Activated CD4-positive, alpha-beta T cell treated with anti-CD3 and anti-CD28 coated beads for 36 hours (primary cell): ENCODE measurements around the gene RELB. TPM values are rescaled to one million over a fixed set of nuclear protein-coding genes. Genes with fewer than 3 reads are reported as not detected.

Source experiments
- ATAC-seq: fragments of 200-7000 bp; cut with Tn5 transposase; one replicate; pipeline ENCODE4 v1.10.0; 2021; ENCODE audit warnings: mild to moderate bottlenecking, moderate library complexity
- CTCF ChIA-PET: fragments of 350-600 bp; sonication (Branson Sonifier 250); formaldehyde crosslinking; loops from one replicate; lab custom pipeline; 2021; ENCODE audit warnings: antibody characterized with exemption; lab: Charles Lee
- POLR2A ChIA-PET: fragments of 350-600 bp; sonication (Branson Sonifier 250); formaldehyde crosslinking; loops from one replicate; lab custom pipeline; 2021; ENCODE audit warnings: antibody characterized with exemption, inconsistent platforms; lab: Charles Lee
- DNase-seq: peaks from one replicate; pipeline ENCODE4 v3.0.0-alpha.2; 2020
- H3K27ac Mint-ChIP-seq: one replicate; pipeline ENCODE4 v1.8.0; 2021; ENCODE audit warnings: mixed read lengths
- H3K27me3 Mint-ChIP-seq: one replicate; pipeline ENCODE4 v1.8.0; 2021; ENCODE audit warnings: mixed read lengths
- H3K36me3 Mint-ChIP-seq: one replicate; pipeline ENCODE4 v1.8.0; 2021; ENCODE audit warnings: low read depth, mixed read lengths
- H3K4me1 Mint-ChIP-seq: one replicate; pipeline ENCODE4 v1.8.0; 2021; ENCODE audit warnings: mixed read lengths
- H3K4me3 Mint-ChIP-seq: one replicate; pipeline ENCODE4 v1.8.0; 2021; ENCODE audit warnings: mild to moderate bottlenecking, moderate library complexity, mixed read lengths
- H3K9me3 Mint-ChIP-seq: one replicate; pipeline ENCODE4 v1.8.0; 2021; ENCODE audit warnings: low read depth, mixed read lengths
- intact Hi-C, 2 experiments: fragments of 100-400 bp; cut with DNase I in 1 of 2; cut with micrococcal nuclease in 1 of 2; formaldehyde crosslinking; loops; one replicate each; pipeline versions ENCODE4 v1.14.2 to v1.15.1; 2022 to 2024; cut with DNase I, micrococcal nuclease
- total RNA-seq, 2 experiments: library from RNA; stranded (reverse); gene quantifications; one replicate each; pipeline ENCODE4 v1.2.3, GENCODE V29; 2021

The RELB gene
- total RNA-seq, 2 experiments from 2014 or later, result 43.8 to 51.2 TPM

DNA sequence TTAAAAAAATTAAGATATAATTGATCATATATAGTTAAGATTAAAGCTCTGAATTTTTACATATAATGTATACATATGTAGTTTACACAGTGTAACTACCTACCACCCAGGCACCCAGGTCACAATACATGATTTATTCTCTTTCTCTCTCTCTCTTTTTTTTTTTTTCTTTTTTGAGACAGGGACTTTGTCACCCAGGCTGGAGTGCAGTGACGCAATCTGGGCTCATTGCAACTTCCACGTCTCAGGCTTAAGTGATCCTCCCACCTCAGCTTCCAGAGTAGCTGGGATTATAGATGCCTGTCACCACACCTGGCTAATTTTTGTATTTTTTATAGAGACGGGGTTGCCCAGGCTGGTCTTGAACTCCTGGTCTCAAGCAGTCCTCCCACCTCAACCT is 18.8 kb downstream of the RELB start:
- Mint-ChIP-seq H3K4me1 (peaks cover 9% of the 10 kb centered on the region), H3K4me3 (no peak overlapping the region), H3K27ac (no peak overlapping the region), H3K9me3 (no peaks in the 10 kb centered on the region), H3K27me3 (no peaks in the 10 kb centered on the region), H3K36me3 (peaks cover 20% of the 10 kb centered on the region)
- no peak for ATAC-seq
- ChIA-PET POLR2A (no interaction called here), CTCF (interaction anchor here (0.7 to 1.3 kb wide), 3 partner anchors 10 to 168 kb away, joined by 3 read pairs; no protein-coding TSS in a partner anchor)
- intact Hi-C loops, result no loop called here
- DNase-seq, result no peak

DNA sequence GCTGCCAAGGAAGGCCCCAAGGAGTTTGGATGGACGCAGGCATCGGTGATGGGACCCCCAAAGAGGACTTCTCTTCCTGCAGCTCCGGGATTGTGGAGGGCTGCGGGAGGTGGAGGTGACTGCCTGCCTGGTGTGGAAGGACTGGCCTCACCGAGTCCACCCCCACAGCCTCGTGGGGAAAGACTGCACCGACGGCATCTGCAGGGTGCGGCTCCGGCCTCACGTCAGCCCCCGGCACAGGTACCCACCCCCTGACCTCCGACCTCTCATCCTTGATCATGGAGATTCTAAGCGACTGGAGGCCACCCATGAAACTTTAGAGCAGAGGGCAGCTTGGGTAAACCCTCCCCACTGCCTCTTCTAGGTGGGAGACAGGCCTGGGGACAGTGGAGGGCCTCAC is 20.7 kb downstream of the RELB start:
- peaks cover 28% of the 10 kb centered on the region for H3K36me3 Mint-ChIP-seq
- no peak for DNase-seq
- no peak overlapping the region for H3K4me3 Mint-ChIP-seq
- intact Hi-C loops, result no loop called here
- no peak overlapping the region for H3K27ac Mint-ChIP-seq
- H3K27me3 Mint-ChIP-seq, result no peaks in the 10 kb centered on the region
- ChIA-PET CTCF (interaction anchor here (0.6 to 1.3 kb wide), 2 partner anchors 10 to 35 kb away, joined by 4 read pairs; no protein-coding TSS in a partner anchor), POLR2A (no interaction called here)
- no peaks in the 10 kb centered on the region for H3K4me1 Mint-ChIP-seq
- H3K9me3 Mint-ChIP-seq, result no peaks in the 10 kb centered on the region
- ATAC-seq, result no peak

DNA sequence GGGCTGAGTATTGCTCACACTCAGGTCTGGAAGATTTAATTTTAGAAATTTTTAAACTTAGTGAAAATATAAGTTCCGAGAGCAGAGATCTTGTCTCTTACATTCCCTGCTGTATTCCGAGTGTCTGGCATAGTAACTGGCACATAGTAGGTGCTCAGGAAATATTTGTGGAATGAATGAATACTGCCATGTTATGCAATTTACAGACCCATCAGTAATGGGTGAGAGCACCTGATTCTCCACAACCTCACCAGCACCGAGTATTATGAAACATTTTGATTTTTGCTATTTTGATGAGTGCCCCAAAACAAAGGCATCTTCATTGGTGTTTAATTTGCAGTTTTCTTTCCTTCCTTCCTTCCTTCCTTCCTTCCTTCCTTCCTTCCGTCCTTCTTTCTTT is 21.8 kb downstream of the RELB start:
- CTCF ChIA-PET, result interaction anchor here (0.7 kb wide), 1 partner anchor 416 kb away, joined by 3 read pairs; no protein-coding TSS in a partner anchor
- DNase-seq (no peak), ATAC-seq (no peak)
- intact Hi-C loops, result no loop called here
- Mint-ChIP-seq H3K27me3 (no peaks in the 10 kb centered on the region), H3K4me3 (no peak overlapping the region), H3K36me3 (peaks cover 33% of the 10 kb centered on the region), H3K9me3 (no peaks in the 10 kb centered on the region), H3K4me1 (no peaks in the 10 kb centered on the region), H3K27ac (no peak overlapping the region)
- POLR2A ChIA-PET, result no interaction called here

DNA sequence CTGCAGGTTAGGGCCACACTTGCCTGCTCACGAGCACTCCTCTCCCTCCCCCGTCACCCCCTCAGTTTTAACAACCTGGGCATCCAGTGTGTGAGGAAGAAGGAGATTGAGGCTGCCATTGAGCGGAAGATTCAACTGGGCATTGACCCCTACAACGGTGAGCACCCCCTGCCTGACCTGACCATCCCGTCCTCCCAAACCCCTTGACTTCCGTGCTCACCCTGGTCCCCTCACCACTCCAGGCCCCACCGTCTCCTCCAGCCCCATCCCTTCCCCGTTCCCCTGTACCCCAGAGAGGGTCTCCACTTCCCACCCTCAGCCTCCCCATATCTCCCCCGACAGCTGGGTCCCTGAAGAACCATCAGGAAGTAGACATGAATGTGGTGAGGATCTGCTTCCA is 24.0 kb downstream of the RELB start:
- Mint-ChIP-seq H3K27me3 (no peaks in the 10 kb centered on the region), H3K4me3 (no peak overlapping the region), H3K4me1 (no peaks in the 10 kb centered on the region), H3K36me3 (peaks cover 36% of the 10 kb centered on the region), H3K27ac (no peak overlapping the region), H3K9me3 (no peaks in the 10 kb centered on the region)
- intact Hi-C loops, result no loop called here
- POLR2A ChIA-PET, result no interaction called here
- ATAC-seq (no peak), DNase-seq (no peak)
- CTCF ChIA-PET, result no interaction called here

DNA sequence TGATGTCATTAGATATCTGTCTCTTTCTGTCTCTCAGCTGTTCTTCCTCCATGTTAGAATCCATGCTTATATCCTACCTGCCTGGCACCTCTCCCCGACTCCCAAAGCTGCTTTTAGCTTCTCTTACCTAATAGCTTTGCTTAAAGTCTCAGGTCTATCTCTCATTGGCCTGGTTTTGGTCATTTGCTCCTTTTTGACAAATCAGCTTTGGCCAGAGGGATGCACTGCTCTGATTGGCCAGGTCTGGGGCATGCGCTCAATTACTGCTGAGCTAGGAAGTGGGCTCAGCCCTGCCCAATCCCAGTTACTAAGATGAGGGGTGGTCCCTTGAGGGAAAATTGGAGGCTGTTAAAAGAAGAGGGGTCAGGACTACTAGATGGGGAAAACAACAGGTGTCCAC is 26.1 kb downstream of the RELB start:
- H3K27ac Mint-ChIP-seq, result no peak overlapping the region

DNA sequence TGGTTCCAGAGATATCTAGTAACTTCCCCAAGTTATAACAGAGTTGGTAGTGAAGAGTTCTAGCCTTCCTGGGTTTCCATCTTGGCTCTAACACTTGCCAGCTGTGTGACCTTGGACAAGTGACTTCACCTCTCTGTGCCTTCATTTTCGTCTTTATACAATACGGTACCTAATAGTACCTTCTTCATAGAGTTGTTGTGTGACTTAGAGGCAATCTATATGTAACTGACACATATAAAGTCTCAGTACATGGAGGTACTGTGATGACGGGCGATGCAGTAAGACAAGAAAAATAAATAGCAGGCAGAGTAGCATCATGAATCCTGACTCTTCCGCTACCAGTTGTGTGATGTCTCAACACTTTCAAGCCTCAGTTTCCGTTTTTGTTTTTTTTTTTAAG is 29.6 kb downstream of the RELB start:
- H3K4me1 Mint-ChIP-seq, result no peaks in the 10 kb centered on the region
- intact Hi-C loops, result no loop called here
- ATAC-seq (no peak), DNase-seq (no peak)
- ChIA-PET CTCF (interaction anchor here (1.0 kb wide), 1 partner anchor 11 kb away, joined by 3 read pairs; no protein-coding TSS in a partner anchor), POLR2A (interaction anchor here (0.7 kb wide), 1 partner anchor 9 kb away, joined by 5 read pairs; no protein-coding TSS in a partner anchor)
- H3K36me3 Mint-ChIP-seq, result peaks cover 61% of the 10 kb centered on the region
- no peaks in the 10 kb centered on the region for H3K9me3 Mint-ChIP-seq
- no peaks in the 10 kb centered on the region for H3K27me3 Mint-ChIP-seq
- H3K4me3 Mint-ChIP-seq, result no peak overlapping the region
- H3K27ac Mint-ChIP-seq, result no peak overlapping the region

More for the DNA sequence above, 26.1 kb downstream of the RELB start:
- H3K27me3 Mint-ChIP-seq, result no peaks in the 10 kb centered on the region
- DNase-seq (no peak), ATAC-seq (no peak)
- H3K9me3 Mint-ChIP-seq, result no peaks in the 10 kb centered on the region
- H3K4me1 Mint-ChIP-seq, result no peaks in the 10 kb centered on the region
- H3K36me3 Mint-ChIP-seq, result peaks cover 48% of the 10 kb centered on the region
- H3K4me3 Mint-ChIP-seq, result no peak overlapping the region
- intact Hi-C loops, result no loop called here
- POLR2A ChIA-PET, result interaction anchor here (1.6 kb wide), 1 partner anchor 12 kb away, joined by 6 read pairs; no protein-coding TSS in a partner anchor
- CTCF ChIA-PET, result interaction anchor here (1.1 kb wide), 1 partner anchor 32 kb away, joined by 3 read pairs; no protein-coding TSS in a partner anchor

DNA sequence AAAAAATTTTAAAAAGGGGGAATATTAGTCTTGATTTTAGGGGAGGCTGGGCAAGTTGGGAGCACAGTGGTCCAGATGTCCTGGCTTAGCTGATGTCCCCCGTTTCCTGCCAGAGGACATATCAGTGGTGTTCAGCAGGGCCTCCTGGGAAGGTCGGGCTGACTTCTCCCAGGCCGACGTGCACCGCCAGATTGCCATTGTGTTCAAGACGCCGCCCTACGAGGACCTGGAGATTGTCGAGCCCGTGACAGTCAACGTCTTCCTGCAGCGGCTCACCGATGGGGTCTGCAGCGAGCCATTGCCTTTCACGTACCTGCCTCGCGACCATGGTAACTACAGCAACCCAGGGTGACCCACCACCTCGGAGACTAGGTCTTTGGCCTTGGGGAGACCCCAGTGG is 31.2 kb downstream of the RELB start:
- no peak overlapping the region for H3K4me3 Mint-ChIP-seq
- DNase-seq, result no peak
- H3K4me1 Mint-ChIP-seq, result no peaks in the 10 kb centered on the region
- H3K27ac Mint-ChIP-seq, result no peak overlapping the region
- CTCF ChIA-PET, result interaction anchor here (0.6 kb wide), 1 partner anchor 447 kb away, joined by 5 read pairs; no protein-coding TSS in a partner anchor
- ATAC-seq, result no peak
- peaks cover 55% of the 10 kb centered on the region for H3K36me3 Mint-ChIP-seq
- intact Hi-C loops, result no loop called here
- no peaks in the 10 kb centered on the region for H3K9me3 Mint-ChIP-seq
- H3K27me3 Mint-ChIP-seq, result no peaks in the 10 kb centered on the region
- POLR2A ChIA-PET, result no interaction called here

DNA sequence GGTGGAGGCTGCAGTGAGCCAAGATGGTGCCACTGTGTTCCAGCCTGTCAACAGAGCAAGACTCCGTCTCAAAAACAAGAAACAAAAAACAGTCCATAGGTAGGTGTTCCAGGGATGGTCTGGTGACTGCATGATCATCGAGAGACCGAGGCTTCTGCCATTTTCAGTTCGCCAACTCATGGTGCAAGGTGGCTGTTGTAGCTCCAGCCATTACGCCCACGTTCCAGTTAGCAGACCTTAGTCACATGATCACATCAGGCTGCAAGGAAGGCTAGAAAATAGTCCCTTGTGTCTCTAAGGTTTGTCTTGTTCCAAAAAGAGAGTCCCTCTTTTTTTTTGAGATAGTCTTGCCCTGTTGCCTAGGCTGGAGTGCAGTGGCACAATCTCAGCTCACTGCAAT is 34.5 kb downstream of the RELB start:
- no peak for DNase-seq
- Mint-ChIP-seq H3K27me3 (no peaks in the 10 kb centered on the region), H3K36me3 (peaks cover 56% of the 10 kb centered on the region), H3K4me3 (no peak overlapping the region), H3K9me3 (no peaks in the 10 kb centered on the region), H3K4me1 (peaks cover 18% of the 10 kb centered on the region), H3K27ac (no peak overlapping the region)
- ChIA-PET POLR2A (interaction anchor here (0.7 kb wide), 1 partner anchor 341 kb away, joined by 3 read pairs; no protein-coding TSS in a partner anchor), CTCF (interaction anchor here (0.5 kb wide), 1 partner anchor 1389 kb away, joined by 3 read pairs; no protein-coding TSS in a partner anchor)
- intact Hi-C loops, result no loop called here
- no peak for ATAC-seq

DNA sequence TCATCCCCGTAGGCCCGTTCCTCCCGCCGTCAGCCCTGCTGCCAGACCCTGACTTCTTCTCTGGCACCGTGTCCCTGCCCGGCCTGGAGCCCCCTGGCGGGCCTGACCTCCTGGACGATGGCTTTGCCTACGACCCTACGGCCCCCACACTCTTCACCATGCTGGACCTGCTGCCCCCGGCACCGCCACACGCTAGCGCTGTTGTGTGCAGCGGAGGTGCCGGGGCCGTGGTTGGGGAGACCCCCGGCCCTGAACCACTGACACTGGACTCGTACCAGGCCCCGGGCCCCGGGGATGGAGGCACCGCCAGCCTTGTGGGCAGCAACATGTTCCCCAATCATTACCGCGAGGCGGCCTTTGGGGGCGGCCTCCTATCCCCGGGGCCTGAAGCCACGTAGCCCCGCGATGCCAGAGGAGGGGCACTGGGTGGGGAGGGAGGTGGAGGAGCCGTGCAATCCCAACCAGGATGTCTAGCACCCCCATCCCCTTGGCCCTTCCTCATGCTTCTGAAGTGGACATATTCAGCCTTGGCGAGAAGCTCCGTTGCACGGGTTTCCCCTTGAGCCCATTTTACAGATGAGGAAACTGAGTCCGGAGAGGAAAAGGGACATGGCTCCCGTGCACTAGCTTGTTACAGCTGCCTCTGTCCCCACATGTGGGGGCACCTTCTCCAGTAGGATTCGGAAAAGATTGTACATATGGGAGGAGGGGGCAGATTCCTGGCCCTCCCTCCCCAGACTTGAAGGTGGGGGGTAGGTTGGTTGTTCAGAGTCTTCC is 36.3 kb downstream of the RELB start:
- CTCF ChIA-PET, result interaction anchor here (0.7 to 1.5 kb wide), 2 partner anchors 54 to 317 kb away, joined by 3 read pairs; no protein-coding TSS in a partner anchor
- Mint-ChIP-seq H3K4me3 (no peak overlapping the region), H3K27me3 (no peaks in the 10 kb centered on the region), H3K9me3 (no peaks in the 10 kb centered on the region), H3K36me3 (peaks cover 57% of the 10 kb centered on the region), H3K4me1 (peaks cover 32% of the 10 kb centered on the region), H3K27ac (peak overlapping the region; percentile 58)
- POLR2A ChIA-PET, result no interaction called here
- intact Hi-C loops, result no loop called here
- DNase-seq, result no peak
- ATAC-seq, result no peak

DNA sequence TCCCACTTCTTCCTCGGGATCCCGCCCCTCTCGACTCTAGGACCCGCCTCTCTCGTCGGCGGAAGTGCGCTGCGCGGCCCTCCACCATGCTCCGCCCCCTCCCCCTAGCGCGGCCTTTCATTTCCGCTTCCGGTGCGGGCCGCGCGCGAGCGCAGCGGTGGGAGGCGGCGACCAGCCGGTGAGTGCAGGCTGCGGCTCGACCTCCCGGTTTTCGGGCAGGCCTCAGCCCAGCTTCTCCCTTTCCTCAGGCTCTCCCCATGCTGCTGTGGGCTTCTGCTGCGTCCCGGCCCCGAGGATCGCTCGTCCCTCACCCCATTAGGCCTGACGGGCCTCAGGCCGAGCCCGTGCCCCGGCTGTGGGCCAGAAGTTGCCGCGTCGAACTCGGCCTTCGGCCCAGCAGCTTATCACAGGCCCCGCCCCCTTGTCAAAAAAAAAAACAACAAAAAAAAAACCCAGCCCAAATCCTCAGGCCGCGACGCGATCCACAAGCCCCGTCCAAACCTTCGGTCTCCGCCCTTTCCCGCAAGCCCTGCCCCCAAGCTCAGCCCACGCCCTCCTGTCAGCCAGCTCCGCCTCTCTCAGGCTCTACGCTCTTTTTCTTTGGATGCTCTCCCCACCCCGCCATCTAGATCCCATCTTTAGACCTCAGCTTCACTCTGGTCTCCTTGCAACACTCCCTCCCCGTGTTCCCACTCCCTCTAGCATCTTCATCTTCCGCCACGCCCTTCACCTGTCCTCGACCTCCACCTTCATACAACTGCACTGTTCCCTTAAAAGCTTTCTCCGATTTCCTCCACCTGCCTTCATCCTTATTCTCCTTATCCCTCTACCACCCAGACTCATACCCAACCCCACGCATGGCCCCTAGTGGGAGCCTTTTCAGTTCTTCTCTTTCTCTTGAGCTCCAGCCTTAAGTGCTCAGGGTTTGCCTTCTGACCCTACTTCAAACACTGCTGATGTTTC is 37.9 kb downstream of the RELB start, which contains the start of gene CLASRP:
TSS of gene CLASRP (plus strand) at position 115 of the 963 bp plus-strand sequence. CDS start 1,168 bp downstream, outside the sequence.
- ChIA-PET POLR2A (interaction anchor here (0.6 to 1.9 kb wide), 11 partner anchors 8 to 1511 kb away, joined by 3 to 8 read pairs (median 4); partner anchors contain the start of genes BLOC1S3 and PPP1R37), CTCF (interaction anchor here (0.8 to 2.4 kb wide), 9 partner anchors 20 to 140 kb away, joined by 3 to 16 read pairs (median 4); partner anchors contain the start of gene BLOC1S3)
- H3K36me3 Mint-ChIP-seq, result peaks cover 57% of the 10 kb centered on the region
- DNase-seq (peak; percentile 94), ATAC-seq (peak; percentile 96)
- peak within 1 kb of the TSS; percentile 96 for H3K27ac Mint-ChIP-seq
- H3K4me1 Mint-ChIP-seq, result peaks cover 32% of the 10 kb centered on the region
- intact Hi-C loops, result loop anchor here (1.0 kb wide), 10 partner anchors 37 to 753 kb away; partner anchors contain the start of genes BLOC1S3 (in 1 of the 2), CLPTM1 (in 1 of the 2), DMWD (in 1 of the 2) and ERCC2 (in 1 of the 2)
- H3K4me3 Mint-ChIP-seq, result peak within 1 kb of the TSS; percentile 97
- no peaks in the 10 kb centered on the region for H3K9me3 Mint-ChIP-seq
- H3K27me3 Mint-ChIP-seq, result no peaks in the 10 kb centered on the region
